GM23338 (cell line): ENCODE results near the gene PGRMC2. TPM values are rescaled to one million over a fixed set of nuclear protein-coding genes. Genes with fewer than 3 reads are reported as not detected.

Source experiments
- ATAC-seq: fragments of 200-7000 bp; cut with Tn5 transposase; 3 replicates; pipeline ENCODE4 v1.9.1; 2020
- DNase-seq: peaks from one replicate; pipeline ENCODE4 v3.0.0-alpha.2; 2015; ENCODE audit warnings: low spot score
- H2AFZ ChIP-seq: fragments of 200-600 bp; sonication (generic); 2 replicates; pipeline ENCODE4 v1.8.0; 2016; ENCODE audit warnings: antibody characterized with exemption, mild to moderate bottlenecking, moderate library complexity
- H3F3A ChIP-seq: fragments of 200-600 bp; sonication (generic); replicated peaks from 2 replicates; pipeline ENCODE4 v1.8.0; 2017; ENCODE audit warnings: antibody characterized with exemption, mixed run types, low read depth
- H3K27ac ChIP-seq: fragments of 200-600 bp; sonication (generic); 2 replicates; pipeline ENCODE4 v1.6.1; 2016; ENCODE audit warnings: low read depth
- H3K27me3 ChIP-seq: fragments of 200-600 bp; sonication (generic); 2 replicates; pipeline ENCODE4 v1.8.0; 2016; ENCODE audit warnings: mild to moderate bottlenecking, mixed run types, moderate library complexity; ENCODE audit not compliant: insufficient read depth
- H3K36me3 ChIP-seq: fragments of 200-600 bp; sonication (generic); 2 replicates; pipeline ENCODE4 v1.8.0; 2016; ENCODE audit warnings: mild to moderate bottlenecking; ENCODE audit not compliant: insufficient read depth
- H3K4me1 ChIP-seq: fragments of 200-600 bp; sonication (generic); 2 replicates; pipeline ENCODE4 v1.8.0; 2016; ENCODE audit warnings: mild to moderate bottlenecking, moderate library complexity; ENCODE audit not compliant: insufficient read depth
- H3K4me2 ChIP-seq: fragments of 200-600 bp; sonication (generic); 2 replicates; pipeline ENCODE4 v1.7.1; 2017; ENCODE audit warnings: mixed run types
- H3K4me3 ChIP-seq: fragments of 200-600 bp; sonication (generic); 2 replicates; pipeline ENCODE4 v1.6.1; 2016; ENCODE audit warnings: mixed run types
- H3K79me2 ChIP-seq: fragments of 200-600 bp; sonication (generic); replicated peaks from 2 replicates; pipeline ENCODE4 v1.8.0; 2017; ENCODE audit warnings: mild to moderate bottlenecking; ENCODE audit not compliant: insufficient read depth
- H3K9me2 ChIP-seq: fragments of 200-600 bp; sonication (generic); 2 replicates; pipeline ENCODE4 v1.8.0; 2017; ENCODE audit not compliant: insufficient read depth
- H4K20me1 ChIP-seq: fragments of 200-600 bp; sonication (generic); replicated peaks from 2 replicates; pipeline ENCODE4 v1.8.0; 2017; ENCODE audit warnings: mild to moderate bottlenecking; ENCODE audit not compliant: insufficient read depth
- H3K27ac Mint-ChIP-seq: 2 replicates; pipeline ENCODE4 v1.8.0; 2020; ENCODE audit warnings: inconsistent platforms, mild to moderate bottlenecking, moderate library complexity, mixed read lengths
- H3K27me3 Mint-ChIP-seq: 3 replicates; pipeline ENCODE4 v1.8.0; 2022; ENCODE audit warnings: low read depth, mild to moderate bottlenecking, moderate library complexity, mixed read lengths, inconsistent platforms; ENCODE audit not compliant: insufficient read depth, poor library complexity
- H3K36me3 Mint-ChIP-seq: 3 replicates; pipeline ENCODE4 v1.8.0; 2021; ENCODE audit warnings: low read depth, mild to moderate bottlenecking, inconsistent platforms, moderate library complexity, mixed read lengths
- H3K4me1 Mint-ChIP-seq: 3 replicates; pipeline ENCODE4 v1.8.0; 2020; ENCODE audit warnings: mild to moderate bottlenecking, inconsistent platforms, mixed read lengths
- H3K4me3 Mint-ChIP-seq: 3 replicates; pipeline ENCODE4 v1.8.0; 2021; ENCODE audit warnings: moderate library complexity, mild to moderate bottlenecking, inconsistent platforms, mixed read lengths
- H3K9me3 Mint-ChIP-seq: 3 replicates; pipeline ENCODE4 v1.8.0; 2020; ENCODE audit warnings: moderate library complexity, mild to moderate bottlenecking, inconsistent platforms, mixed read lengths
- CREB1 ChIP-seq: fragments of 250-450 bp; sonication (Bioruptor Pico); IDR thresholded peaks from 2 replicates; pipeline ENCODE4 v1.5.0; 2020; ENCODE audit warnings: low read depth, mild to moderate bottlenecking, moderate library complexity
- EZH2phosphoT487 ChIP-seq: fragments of 200-600 bp; sonication (generic); IDR thresholded peaks from one replicate; pipeline ENCODE4 v1.8.1; 2018; ENCODE audit warnings: antibody characterized with exemption; ENCODE audit not compliant: unreplicated experiment
- NANOG ChIP-seq: IDR thresholded peaks from 2 replicates; pipeline ENCODE4 v1.6.1; 2016; ENCODE audit warnings: antibody characterized with exemption, borderline replicate concordance
- POLR2AphosphoS5 ChIP-seq: IDR thresholded peaks from 2 replicates; pipeline ENCODE4 v1.6.1; 2016; ENCODE audit warnings: antibody characterized with exemption, low read depth
- ZNF114 ChIP-seq: fragments of 250-450 bp; sonication (Bioruptor Pico); IDR thresholded peaks from 2 replicates; pipeline ENCODE4 v1.5.0; 2020; ENCODE audit warnings: mild to moderate bottlenecking, moderate library complexity
- polyA plus RNA-seq: library from polyadenylated mRNA; unstranded; fragments of >200 nt; fragmentation: Nextera tagmentation; extraction: Ambion mirVana; gene quantifications from 2 replicates; pipeline ENCODE4 v1.2.1, GENCODE V29; 2016
- total RNA-seq: library from RNA; depleted of rRNA; stranded (reverse); fragments of >200 nt; shearing (Covaris generic); gene quantifications from 2 replicates; pipeline ENCODE4 v1.2.3, GENCODE V29; 2014
- TF ChIP-seq, protein P1 (sequence below): IDR thresholded peaks from 2 replicates; pipeline ENCODE4 v1.6.1; 2016; ENCODE audit warnings: antibody characterized with exemption
- TF ChIP-seq, protein P2 (sequence below): fragments of 250-450 bp; sonication (Bioruptor Pico); IDR thresholded peaks from 2 replicates; pipeline ENCODE4 v1.5.0; 2020; ENCODE audit warnings: mild to moderate bottlenecking, moderate library complexity
- TF ChIP-seq, protein P3 (sequence below), 2 experiments: fragments of 200-600 bp in 1 of 2; sonication (generic) in 1 of 2; conservative IDR thresholded peaks; 2 replicates each; pipeline versions ENCODE4 v1.5.1 to v1.6.1; 2016 to 2017; ENCODE audit warnings: antibody characterized with exemption in 2 of 2, low read depth in 2 of 2, mild to moderate bottlenecking in 2 of 2, moderate library complexity in 1 of 2

Gene PGRMC2
- total and polyA plus RNA-seq, 2 experiments from 2014 or later = 40.2 to 61.9 TPM

DNA sequence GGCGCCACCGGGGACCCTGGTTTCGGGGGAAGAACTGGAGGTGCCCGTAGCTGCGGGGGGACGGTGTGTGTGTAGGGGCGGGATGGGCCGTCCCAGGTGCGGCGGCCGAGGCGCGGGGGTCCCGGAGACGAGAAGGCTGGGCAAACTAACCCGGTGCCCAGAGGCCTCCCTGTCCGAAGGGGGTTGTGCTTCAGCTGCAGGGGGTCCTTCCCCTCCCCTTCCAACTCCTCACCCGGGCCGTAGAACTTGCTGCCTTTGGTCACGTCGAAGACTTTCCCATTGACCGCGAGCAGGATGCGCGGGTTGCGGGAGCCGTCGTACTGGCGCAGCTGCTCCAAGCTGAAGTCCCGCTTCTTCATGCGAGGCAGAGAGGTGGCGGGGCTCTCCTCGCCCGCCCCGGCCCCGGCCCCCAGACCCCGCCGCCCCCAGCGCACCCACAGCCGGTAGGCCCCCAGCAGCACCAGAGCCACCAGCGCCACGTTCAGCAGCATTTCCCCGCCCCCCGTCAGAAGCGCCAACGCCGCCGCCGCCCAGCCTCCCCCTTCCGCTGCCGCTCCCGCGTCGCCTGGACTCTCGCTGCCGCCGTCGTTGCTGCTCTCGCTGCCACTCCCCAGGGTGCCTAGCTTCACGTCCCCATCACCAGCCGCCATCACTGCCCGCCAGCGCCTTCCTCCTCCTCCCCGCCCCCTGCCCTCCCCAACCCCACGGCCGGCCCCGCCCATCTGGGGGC, at the start of gene PGRMC2 (continued):
- TF ChIP-seq, protein P1, sequence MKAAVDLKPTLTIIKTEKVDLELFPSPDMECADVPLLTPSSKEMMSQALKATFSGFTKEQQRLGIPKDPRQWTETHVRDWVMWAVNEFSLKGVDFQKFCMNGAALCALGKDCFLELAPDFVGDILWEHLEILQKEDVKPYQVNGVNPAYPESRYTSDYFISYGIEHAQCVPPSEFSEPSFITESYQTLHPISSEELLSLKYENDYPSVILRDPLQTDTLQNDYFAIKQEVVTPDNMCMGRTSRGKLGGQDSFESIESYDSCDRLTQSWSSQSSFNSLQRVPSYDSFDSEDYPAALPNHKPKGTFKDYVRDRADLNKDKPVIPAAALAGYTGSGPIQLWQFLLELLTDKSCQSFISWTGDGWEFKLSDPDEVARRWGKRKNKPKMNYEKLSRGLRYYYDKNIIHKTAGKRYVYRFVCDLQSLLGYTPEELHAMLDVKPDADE = no peak

DNA sequence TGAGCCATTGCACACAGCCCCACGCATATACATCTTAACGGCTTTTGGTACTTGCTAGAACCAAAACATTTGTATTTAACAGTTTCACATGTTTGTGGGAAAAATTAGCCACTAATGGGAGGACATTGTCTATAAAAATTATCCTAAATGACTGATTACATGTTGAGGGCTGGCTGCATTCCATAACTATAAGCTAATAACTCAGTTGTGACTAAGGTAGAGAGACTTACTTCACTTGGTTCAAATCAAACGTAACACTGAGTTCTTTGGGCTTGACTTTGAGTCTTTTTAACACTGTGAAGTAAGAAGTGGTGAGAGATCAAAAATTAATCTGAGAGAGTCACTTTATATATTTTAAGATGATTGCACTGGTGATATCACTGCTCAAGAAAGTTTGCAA, 47.9 kb upstream of the PGRMC2 start:
- ATAC-seq (no peak), DNase-seq (no peak)
- H3K27ac Mint-ChIP-seq = no peak overlapping the region
- Histone ChIP-seq H3K79me2 (no peaks in the 10 kb centered on the region), H3K27ac (no peak overlapping the region), H3K4me2 (no peak overlapping the region), H3K36me3 (no peaks in the 10 kb centered on the region; the same call in 1 of the 2 replicates), H3K27me3 (no peaks in the 10 kb centered on the region), H3F3A (no peaks in the 10 kb centered on the region), H3K4me1 (no peaks in the 10 kb centered on the region), H4K20me1 (0 out of 2 replicates have a peak, but pooled peaks cover 3% of the 10 kb centered on the region), H3K4me3 (no peak overlapping the region), H2AFZ (no peak overlapping the region), H3K9me2 (no peaks in the 10 kb centered on the region; the same call in none of the 2 replicates)
- no peaks in the 10 kb centered on the region for H3K9me3 Mint-ChIP-seq
- peaks cover 2% of the 10 kb centered on the region; the same call in 2 of the 3 replicates for H3K4me1 Mint-ChIP-seq
- TF ChIP-seq CREB1 (no peak), POLR2AphosphoS5 (no peak), EZH2phosphoT487 (no peak), ZNF114 (CRISPR knock-in tag) (no peak), NANOG (no peak)
- TF ChIP-seq, protein P2, sequence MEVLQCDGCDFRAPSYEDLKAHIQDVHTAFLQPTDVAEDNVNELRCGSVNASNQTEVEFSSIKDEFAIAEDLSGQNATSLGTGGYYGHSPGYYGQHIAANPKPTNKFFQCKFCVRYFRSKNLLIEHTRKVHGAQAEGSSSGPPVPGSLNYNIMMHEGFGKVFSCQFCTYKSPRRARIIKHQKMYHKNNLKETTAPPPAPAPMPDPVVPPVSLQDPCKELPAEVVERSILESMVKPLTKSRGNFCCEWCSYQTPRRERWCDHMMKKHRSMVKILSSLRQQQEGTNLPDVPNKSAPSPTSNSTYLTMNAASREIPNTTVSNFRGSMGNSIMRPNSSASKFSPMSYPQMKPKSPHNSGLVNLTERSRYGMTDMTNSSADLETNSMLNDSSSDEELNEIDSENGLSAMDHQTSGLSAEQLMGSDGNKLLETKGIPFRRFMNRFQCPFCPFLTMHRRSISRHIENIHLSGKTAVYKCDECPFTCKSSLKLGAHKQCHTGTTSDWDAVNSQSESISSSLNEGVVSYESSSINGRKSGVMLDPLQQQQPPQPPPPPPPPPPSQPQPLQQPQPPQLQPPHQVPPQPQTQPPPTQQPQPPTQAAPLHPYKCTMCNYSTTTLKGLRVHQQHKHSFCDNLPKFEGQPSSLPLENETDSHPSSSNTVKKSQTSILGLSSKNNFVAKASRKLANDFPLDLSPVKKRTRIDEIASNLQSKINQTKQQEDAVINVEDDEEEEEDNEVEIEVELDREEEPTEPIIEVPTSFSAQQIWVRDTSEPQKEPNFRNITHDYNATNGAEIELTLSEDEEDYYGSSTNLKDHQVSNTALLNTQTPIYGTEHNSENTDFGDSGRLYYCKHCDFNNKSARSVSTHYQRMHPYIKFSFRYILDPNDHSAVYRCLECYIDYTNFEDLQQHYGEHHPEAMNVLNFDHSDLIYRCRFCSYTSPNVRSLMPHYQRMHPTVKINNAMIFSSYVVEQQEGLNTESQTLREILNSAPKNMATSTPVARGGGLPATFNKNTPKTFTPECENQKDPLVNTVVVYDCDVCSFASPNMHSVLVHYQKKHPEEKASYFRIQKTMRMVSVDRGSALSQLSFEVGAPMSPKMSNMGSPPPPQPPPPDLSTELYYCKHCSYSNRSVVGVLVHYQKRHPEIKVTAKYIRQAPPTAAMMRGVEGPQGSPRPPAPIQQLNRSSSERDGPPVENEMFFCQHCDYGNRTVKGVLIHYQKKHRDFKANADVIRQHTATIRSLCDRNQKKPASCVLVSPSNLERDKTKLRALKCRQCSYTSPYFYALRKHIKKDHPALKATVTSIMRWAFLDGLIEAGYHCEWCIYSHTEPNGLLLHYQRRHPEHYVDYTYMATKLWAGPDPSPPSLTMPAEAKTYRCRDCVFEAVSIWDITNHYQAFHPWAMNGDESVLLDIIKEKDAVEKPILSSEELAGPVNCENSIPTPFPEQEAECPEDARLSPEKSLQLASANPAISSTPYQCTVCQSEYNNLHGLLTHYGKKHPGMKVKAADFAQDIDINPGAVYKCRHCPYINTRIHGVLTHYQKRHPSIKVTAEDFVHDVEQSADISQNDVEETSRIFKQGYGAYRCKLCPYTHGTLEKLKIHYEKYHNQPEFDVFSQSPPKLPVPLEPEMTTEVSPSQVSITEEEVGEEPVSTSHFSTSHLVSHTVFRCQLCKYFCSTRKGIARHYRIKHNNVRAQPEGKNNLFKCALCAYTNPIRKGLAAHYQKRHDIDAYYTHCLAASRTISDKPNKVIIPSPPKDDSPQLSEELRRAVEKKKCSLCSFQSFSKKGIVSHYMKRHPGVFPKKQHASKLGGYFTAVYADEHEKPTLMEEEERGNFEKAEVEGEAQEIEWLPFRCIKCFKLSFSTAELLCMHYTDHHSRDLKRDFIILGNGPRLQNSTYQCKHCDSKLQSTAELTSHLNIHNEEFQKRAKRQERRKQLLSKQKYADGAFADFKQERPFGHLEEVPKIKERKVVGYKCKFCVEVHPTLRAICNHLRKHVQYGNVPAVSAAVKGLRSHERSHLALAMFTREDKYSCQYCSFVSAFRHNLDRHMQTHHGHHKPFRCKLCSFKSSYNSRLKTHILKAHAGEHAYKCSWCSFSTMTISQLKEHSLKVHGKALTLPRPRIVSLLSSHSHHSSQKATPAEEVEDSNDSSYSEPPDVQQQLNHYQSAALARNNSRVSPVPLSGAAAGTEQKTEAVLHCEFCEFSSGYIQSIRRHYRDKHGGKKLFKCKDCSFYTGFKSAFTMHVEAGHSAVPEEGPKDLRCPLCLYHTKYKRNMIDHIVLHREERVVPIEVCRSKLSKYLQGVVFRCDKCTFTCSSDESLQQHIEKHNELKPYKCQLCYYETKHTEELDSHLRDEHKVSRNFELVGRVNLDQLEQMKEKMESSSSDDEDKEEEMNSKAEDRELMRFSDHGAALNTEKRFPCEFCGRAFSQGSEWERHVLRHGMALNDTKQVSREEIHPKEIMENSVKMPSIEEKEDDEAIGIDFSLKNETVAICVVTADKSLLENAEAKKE (CRISPR knock-in tag) = no peak
- TF ChIP-seq, protein P3, sequence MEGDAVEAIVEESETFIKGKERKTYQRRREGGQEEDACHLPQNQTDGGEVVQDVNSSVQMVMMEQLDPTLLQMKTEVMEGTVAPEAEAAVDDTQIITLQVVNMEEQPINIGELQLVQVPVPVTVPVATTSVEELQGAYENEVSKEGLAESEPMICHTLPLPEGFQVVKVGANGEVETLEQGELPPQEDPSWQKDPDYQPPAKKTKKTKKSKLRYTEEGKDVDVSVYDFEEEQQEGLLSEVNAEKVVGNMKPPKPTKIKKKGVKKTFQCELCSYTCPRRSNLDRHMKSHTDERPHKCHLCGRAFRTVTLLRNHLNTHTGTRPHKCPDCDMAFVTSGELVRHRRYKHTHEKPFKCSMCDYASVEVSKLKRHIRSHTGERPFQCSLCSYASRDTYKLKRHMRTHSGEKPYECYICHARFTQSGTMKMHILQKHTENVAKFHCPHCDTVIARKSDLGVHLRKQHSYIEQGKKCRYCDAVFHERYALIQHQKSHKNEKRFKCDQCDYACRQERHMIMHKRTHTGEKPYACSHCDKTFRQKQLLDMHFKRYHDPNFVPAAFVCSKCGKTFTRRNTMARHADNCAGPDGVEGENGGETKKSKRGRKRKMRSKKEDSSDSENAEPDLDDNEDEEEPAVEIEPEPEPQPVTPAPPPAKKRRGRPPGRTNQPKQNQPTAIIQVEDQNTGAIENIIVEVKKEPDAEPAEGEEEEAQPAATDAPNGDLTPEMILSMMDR (conservative IDR thresholded peaks at IDR 0.05; ENCODE audit: low read depth in 2 of 2) = no peak
- peaks cover 1% of the 10 kb centered on the region for H3K27me3 Mint-ChIP-seq
- H3K4me3 Mint-ChIP-seq = no peak overlapping the region
- no peaks in the 10 kb centered on the region for H3K36me3 Mint-ChIP-seq
